Transverse colon (tissue), 4 donors: ENCODE results near the gene HMG20A. TPM values are rescaled to one million over a fixed set of nuclear protein-coding genes. Genes with fewer than 3 reads are reported as not detected.

Source experiments
- DNase-seq: peaks from one replicate; pipeline ENCODE4 v3.0.0-alpha.2; 2019
- H3K27ac ChIP-seq, 4 donors: fragments of 200-600 bp; sonication (generic); 2 replicates each; pipeline ENCODE4 v1.5.1; 2016 to 2018; ENCODE audit warnings: inconsistent platforms in 4 of 4
- H3K27me3 ChIP-seq: fragments of 200-600 bp; sonication (generic); 2 replicates; pipeline ENCODE4 v1.5.1; 2017; ENCODE audit warnings: inconsistent platforms
- H3K36me3 ChIP-seq, 4 donors: fragments of 200-600 bp; sonication (generic); 2 replicates each; pipeline ENCODE4 v1.5.1; 2017 to 2019; ENCODE audit warnings: inconsistent platforms in 4 of 4
- H3K4me1 ChIP-seq, 4 donors: fragments of 200-600 bp; sonication (generic); 2 replicates each; pipeline ENCODE4 v1.5.1; 2017 to 2020; ENCODE audit warnings: inconsistent platforms in 4 of 4
- H3K4me3 ChIP-seq, 4 donors: fragments of 200-600 bp; sonication (generic); 1 replicate in 1 of 4; 2 replicates in 3 of 4; pipeline versions ENCODE4 v1.5.1 to v1.6.1; 2017 to 2019; ENCODE audit warnings: inconsistent platforms in 4 of 4
- H3K9me3 ChIP-seq, 2 donors: fragments of 200-600 bp; sonication (generic); 2 replicates each; pipeline ENCODE4 v1.5.1; 2017 to 2019; ENCODE audit warnings: inconsistent platforms in 2 of 2
- CTCF ChIP-seq, 5 experiments: fragments of 200-600 bp in 3 of 5; fragments of 450-650 bp in 2 of 5; sonication (generic) in 3 of 5; IDR thresholded peaks; 1 replicate in 2 of 5; 2 replicates in 3 of 5; pipeline ENCODE4 v1.5.1; 2016 to 2017; ENCODE audit warnings: antibody characterized with exemption in 5 of 5, inconsistent platforms in 3 of 5, mild to moderate bottlenecking in 2 of 5, moderate library complexity in 1 of 5
- EP300 ChIP-seq: sonication (generic); formaldehyde crosslinking; IDR thresholded peaks from one replicate; pipeline ENCODE4 v1.6.1; 2017; ENCODE audit warnings: antibody characterized with exemption, low read depth
- POLR2A ChIP-seq: fragments of 450-650 bp; IDR thresholded peaks from one replicate; pipeline ENCODE4 v1.6.1; 2016; ENCODE audit warnings: antibody characterized with exemption, mild to moderate bottlenecking, moderate library complexity
- POLR2AphosphoS5 ChIP-seq, 3 donors: sonication (generic); formaldehyde crosslinking; IDR thresholded peaks; one replicate each; pipeline ENCODE4 v1.6.1; 2016; ENCODE audit warnings: antibody characterized with exemption in 3 of 3
- WGBS, 2 donors: methylation state at CpG; one replicate each; pipeline ENCODE4 v1.1.5; 2018; ENCODE audit warnings: low coverage in 1 of 2; 5-methylcytosine and 5-hydroxymethylcytosine counted together
- in situ Hi-C, 4 donors: fragments of 200-750 bp; cut with MboI; loops; one replicate each; pipeline versions ENCODE4 v1.15.0 to v1.15.1; 2017; ENCODE audit warnings: low sequenced_read_pairs in 3 of 4, low pct_ligation_motif_present in 1 of 4, low pct_unique_long_range_greater_than_20kb in 1 of 4
- intact Hi-C: fragments of 100-400 bp; cut with DNase I; formaldehyde crosslinking; loops from one replicate; pipeline ENCODE4 v1.15.1; 2023; ENCODE audit warnings: low total_unique reads
- total RNA-seq, 4 donors: library from RNA; depleted of rRNA; stranded (reverse); fragments of >200 nt; gene quantifications; one replicate each; pipeline ENCODE4 v1.1.0, GENCODE V29; 2016

HMG20A gene
- total RNA-seq, 4 donors from 2014 or later = 27.5 to 51.1 (median 37.0) TPM

GRCh38 chr15:77487469-77487842, 66.8 kb downstream of the HMG20A start:
- intact Hi-C loops = no loop called here
- peaks cover 0 to 12% (median 5%) of the 10 kb centered on the region in 4 donors for H3K36me3 ChIP-seq
- peaks cover 0 to 23% (median 4%) of the 10 kb centered on the region in 4 donors for H3K4me1 ChIP-seq
- no peaks in the 10 kb centered on the region for H3K9me3 ChIP-seq
- no peak overlapping the region for H3K27ac ChIP-seq
- TF ChIP-seq POLR2A (no peak), CTCF (IDR thresholded peaks at IDR 0.05) (no peak), EP300 (no peak), POLR2AphosphoS5 (IDR thresholded peaks at IDR 0.05) (no peak)
- in situ Hi-C loops = loop anchor here in 1 of 4 donors (25.0 kb wide), 1 partner anchor 375 kb away; no protein-coding TSS in a partner anchor
- H3K27me3 ChIP-seq = no peaks in the 10 kb centered on the region
- 70 to 73% methylated on average over 2 of the region's 2 CpGs for WGBS, 2 donors
- H3K4me3 ChIP-seq = no peak overlapping the region
- DNase-seq = no peak

DNA sequence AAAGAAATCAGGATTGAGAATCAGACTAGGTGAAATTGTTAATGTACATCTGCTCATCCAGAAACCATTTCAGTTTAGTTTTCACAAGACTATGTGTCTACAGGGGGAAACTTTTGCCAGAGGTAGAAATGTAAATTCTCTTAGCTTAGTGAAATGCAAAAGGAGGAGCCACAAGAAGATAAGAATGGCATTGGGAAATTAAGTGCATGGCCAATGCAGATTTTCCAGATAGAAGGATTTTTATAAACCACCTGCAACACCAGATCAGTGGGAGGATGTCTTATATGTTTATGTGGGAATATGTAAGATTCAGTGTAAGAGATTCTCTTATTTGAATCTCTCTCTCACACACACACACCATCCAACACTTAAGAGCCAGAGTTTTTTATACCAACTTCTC, 67.2 kb downstream of the HMG20A start:
- Histone ChIP-seq H3K9me3 (no peaks in the 10 kb centered on the region), H3K36me3 (peaks cover 0 to 10% (median 4%) of the 10 kb centered on the region in 4 donors), H3K27me3 (no peaks in the 10 kb centered on the region), H3K4me1 (peaks cover 0 to 19% (median 4%) of the 10 kb centered on the region in 4 donors), H3K4me3 (no peak overlapping the region), H3K27ac (no peak overlapping the region)
- no peak for DNase-seq
- in situ Hi-C loops = loop anchor here in 1 of 4 donors (25.0 kb wide), 1 partner anchor 376 kb away; no protein-coding TSS in a partner anchor
- intact Hi-C loops = no loop called here
- TF ChIP-seq POLR2AphosphoS5 (IDR thresholded peaks at IDR 0.05) (no peak), POLR2A (no peak), CTCF (IDR thresholded peaks at IDR 0.05) (no peak), EP300 (no peak)

DNA sequence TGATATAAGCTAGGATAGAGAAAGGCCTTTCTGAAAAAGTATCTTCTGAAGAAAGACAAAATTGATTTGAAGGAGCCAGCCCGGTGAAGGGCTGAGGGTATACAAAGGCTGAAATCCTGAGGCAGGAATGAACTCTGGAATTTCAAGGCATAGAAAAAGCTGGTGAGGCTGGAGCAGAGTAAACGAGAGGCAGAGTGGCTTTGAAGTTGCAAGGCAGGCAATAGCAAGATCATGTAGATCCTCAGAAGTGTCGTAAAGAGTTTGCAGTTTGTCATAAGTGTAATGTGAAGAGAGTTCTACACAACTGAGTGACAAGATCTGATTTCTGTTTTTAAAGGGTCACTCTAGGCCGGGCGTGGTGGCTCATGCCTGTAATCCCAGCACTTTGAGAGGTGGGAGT, 69.0 kb downstream of the HMG20A start:
- Histone ChIP-seq H3K4me3 (no peak overlapping the region), H3K27me3 (no peaks in the 10 kb centered on the region), H3K27ac (no peak overlapping the region), H3K4me1 (peaks cover 0 to 6% (median 0%) of the 10 kb centered on the region in 4 donors), H3K36me3 (peaks cover 0 to 4% (median 0%) of the 10 kb centered on the region in 4 donors), H3K9me3 (no peaks in the 10 kb centered on the region)
- DNase-seq = no peak
- 88 to 89% methylated on average over 5 of the region's 5 CpGs for WGBS, 2 donors
- TF ChIP-seq POLR2AphosphoS5 (IDR thresholded peaks at IDR 0.05) = no peak
- no peak for TF ChIP-seq EP300
- no peak for TF ChIP-seq CTCF (IDR thresholded peaks at IDR 0.05)
- no peak for TF ChIP-seq POLR2A
- in situ Hi-C loops (loop anchor here in 3 of 4 donors (5.0 to 25.0 kb wide), 3 partner anchors 365 to 377 kb away; no protein-coding TSS in a partner anchor), intact Hi-C loops (no loop called here)

DNA sequence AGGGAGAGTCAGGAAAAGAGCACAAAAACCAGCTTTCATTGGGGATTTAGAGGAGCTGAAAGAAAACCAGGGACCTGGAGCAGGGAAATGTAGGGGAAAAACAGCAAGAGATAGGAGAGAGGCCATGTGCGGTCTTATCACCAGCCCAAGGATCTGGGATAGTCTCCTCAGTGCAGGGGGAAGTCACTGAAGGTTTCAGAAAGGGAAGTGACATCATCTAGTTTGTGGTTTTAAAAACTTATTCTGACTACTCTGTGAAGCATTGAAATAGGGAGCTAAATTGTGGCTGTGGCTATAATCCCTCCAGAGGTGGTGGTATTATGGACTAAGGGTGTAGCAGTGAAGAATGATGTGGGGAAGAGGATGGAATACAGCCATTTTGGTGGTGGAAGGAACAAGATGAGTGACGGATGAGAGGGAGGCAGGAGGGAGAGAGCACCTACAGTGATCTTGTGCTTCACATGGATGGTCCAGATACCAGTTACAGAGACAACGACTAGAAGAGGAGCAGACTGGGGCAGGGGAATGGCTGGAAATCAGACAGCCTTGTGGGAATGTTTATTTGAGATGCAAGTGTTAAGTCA, 72.7 kb downstream of the HMG20A start:
- Histone ChIP-seq H3K27me3 (no peaks in the 10 kb centered on the region), H3K4me3 (no peak overlapping the region), H3K9me3 (no peaks in the 10 kb centered on the region), H3K4me1 (peaks cover 12 to 28% (median 19%) of the 10 kb centered on the region in 4 donors), H3K36me3 (no peaks in the 10 kb centered on the region), H3K27ac (no peak overlapping the region)
- WGBS, 2 donors = 73 to 81% methylated on average over 3 of the region's 3 CpGs
- DNase-seq = no peak
- TF ChIP-seq POLR2A (no peak), EP300 (no peak), POLR2AphosphoS5 (IDR thresholded peaks at IDR 0.05) (no peak), CTCF (IDR thresholded peaks at IDR 0.05) (no peak)
- intact Hi-C loops = no loop called here
- in situ Hi-C loops = loop anchor here in 3 of 4 donors (5.0 to 25.0 kb wide), 3 partner anchors 369 to 381 kb away; no protein-coding TSS in a partner anchor
